Thymus (tissue), 11 donors: ENCODE data around the gene SATB1. TPM values are rescaled to one million over a fixed set of nuclear protein-coding genes. Genes with fewer than 3 reads are reported as not detected.
A peak's percentile ranks its signal among the peaks of the same experiment; 100 is the strongest.
"Not testable (repeated sequence)": the region's sequence is repeated elsewhere in the genome, so short reads cannot be mapped to it uniquely, and the experiment has no call there.

Experiments
- DNase-seq, 9 donors: peaks; one replicate each; pipeline ENCODE4 v3.0.0-alpha.2; 2013; ENCODE audit warnings: low spot score in 9 of 9, low read depth in 6 of 9, missing footprints in 1 of 9
- H3K27ac ChIP-seq, 2 donors: one replicate each; pipeline ENCODE4 v1.5.1; 2013; ENCODE audit warnings: control low read depth in 1 of 2, low read depth in 1 of 2, low read length in 1 of 2, mild to moderate bottlenecking in 1 of 2, moderate library complexity in 1 of 2
- H3K27me3 ChIP-seq, 2 donors: one replicate each; pipeline ENCODE4 v1.5.1; 2013; ENCODE audit warnings: low read length in 1 of 2; ENCODE audit not compliant: control insufficient read depth in 2 of 2, insufficient read depth in 1 of 2
- H3K36me3 ChIP-seq, 2 donors: one replicate each; pipeline ENCODE4 v1.5.1; 2013; ENCODE audit warnings: low read length in 1 of 2, mild to moderate bottlenecking in 1 of 2, moderate library complexity in 1 of 2; ENCODE audit not compliant: control insufficient read depth in 2 of 2, insufficient read depth in 2 of 2
- H3K4me1 ChIP-seq, 2 donors: one replicate each; pipeline ENCODE4 v1.5.1; 2013; ENCODE audit warnings: low read length in 2 of 2; ENCODE audit not compliant: control insufficient read depth in 2 of 2, insufficient read depth in 2 of 2
- H3K4me3 ChIP-seq, 2 donors: one replicate each; pipeline ENCODE4 v1.5.1; 2013; ENCODE audit warnings: low read length in 2 of 2, control low read depth in 1 of 2, mild to moderate bottlenecking in 1 of 2
- H3K9me3 ChIP-seq, 2 donors: one replicate each; pipeline ENCODE4 v1.5.1; 2013; ENCODE audit warnings: low read length in 1 of 2, mild to moderate bottlenecking in 1 of 2; ENCODE audit not compliant: control insufficient read depth in 2 of 2, insufficient read depth in 1 of 2
- WGBS: extraction: QIAGEN DNeasy Blood & Tissue Kit; methylation state at CpG from one replicate; pipeline ENCODE4 v1.1.7; 2013; 5-methylcytosine and 5-hydroxymethylcytosine counted together
- polyA plus RNA-seq: library from polyadenylated mRNA; stranded (reverse); fragments of 200-250 nt; gene quantifications from one replicate; pipeline ENCODE4 v1.2.3, GENCODE V29; 2013
- total RNA-seq: library from RNA; stranded (reverse); fragments of 120-200 nt; gene quantifications from one replicate; pipeline ENCODE4 v1.2.4, GENCODE V29; 2013
- donor health status: healthy.

The SATB1 gene
- total and polyA plus RNA-seq, 2 donors: 172 to 459 TPM

GRCh38 chr3:18344306-18345014 is 80.7 kb downstream of the SATB1 start:
- H3K4me3 ChIP-seq: no peak overlapping the region
- 82% methylated on average over 4 of the region's 4 CpGs for WGBS
- no peaks in the 10 kb centered on the region for H3K4me1 ChIP-seq
- no peaks in the 10 kb centered on the region for H3K9me3 ChIP-seq
- DNase-seq: no peak
- H3K27ac ChIP-seq: no peak overlapping the region
- peaks cover 8 to 16% of the 10 kb centered on the region in 2 donors for H3K36me3 ChIP-seq
- no peaks in the 10 kb centered on the region for H3K27me3 ChIP-seq

DNA sequence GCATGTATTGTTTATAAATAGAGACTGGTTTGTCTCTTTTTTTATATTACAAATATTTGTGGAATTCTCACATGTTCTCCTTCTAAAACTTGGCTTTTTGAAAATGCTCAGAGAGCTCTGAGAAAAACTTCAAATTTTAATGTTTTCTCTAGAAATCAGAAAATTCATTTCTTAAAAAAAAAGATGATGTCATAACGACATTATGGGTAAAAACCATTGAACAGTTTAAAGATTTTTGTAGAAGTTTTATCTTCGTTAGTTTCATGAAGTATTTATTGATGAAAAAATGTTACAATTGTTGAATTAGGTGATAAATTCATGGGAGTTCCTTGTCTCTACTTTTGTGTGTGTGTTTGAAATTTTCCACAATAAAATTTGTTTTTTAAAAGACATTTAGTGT is 81.3 kb downstream of the SATB1 start:
- no peaks in the 10 kb centered on the region for H3K27me3 ChIP-seq
- H3K27ac ChIP-seq: no peak overlapping the region
- H3K36me3 ChIP-seq: peaks cover 1 to 10% of the 10 kb centered on the region in 2 donors
- H3K9me3 ChIP-seq: no peaks in the 10 kb centered on the region
- no peak overlapping the region for H3K4me3 ChIP-seq
- 97% methylated on average over 2 of the region's 2 CpGs for WGBS
- H3K4me1 ChIP-seq: no peaks in the 10 kb centered on the region
- DNase-seq: no peak

GRCh38 chr3:18338827-18339514 is 86.2 kb downstream of the SATB1 start:
- H3K4me1 ChIP-seq: no peaks in the 10 kb centered on the region
- H3K27me3 ChIP-seq: no peaks in the 10 kb centered on the region
- 98% methylated on average over 11 of the region's 11 CpGs for WGBS
- no peak overlapping the region for H3K4me3 ChIP-seq
- H3K36me3 ChIP-seq: no peaks in the 10 kb centered on the region
- H3K27ac ChIP-seq: no peak overlapping the region
- DNase-seq: no peak
- no peaks in the 10 kb centered on the region for H3K9me3 ChIP-seq

DNA sequence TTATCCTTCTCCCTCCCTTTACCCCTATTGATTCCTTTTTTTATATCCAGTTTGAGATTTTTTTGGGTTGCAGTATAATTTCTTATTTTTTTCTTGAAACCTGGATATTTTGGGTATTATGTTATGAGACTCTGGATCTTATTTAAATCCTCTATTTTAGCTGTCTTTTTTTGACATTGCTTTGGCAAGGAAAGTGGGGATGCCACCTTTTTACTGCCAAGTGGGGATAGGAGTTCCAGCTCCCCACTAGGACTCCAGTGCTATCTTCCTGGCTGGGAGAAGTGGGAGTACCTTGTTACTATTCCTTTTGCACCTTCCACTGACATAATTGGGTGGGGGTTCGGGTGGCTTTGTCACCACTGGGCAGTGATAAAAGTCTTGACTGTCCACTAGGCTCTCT is 87.9 kb downstream of the SATB1 start:
- H3K27me3 ChIP-seq: no peaks in the 10 kb centered on the region
- no peaks in the 10 kb centered on the region for H3K36me3 ChIP-seq
- no peak for DNase-seq
- no peaks in the 10 kb centered on the region for H3K4me1 ChIP-seq
- H3K27ac ChIP-seq: no peak overlapping the region
- H3K4me3 ChIP-seq: no peak overlapping the region
- 100% methylated on average over 1 of the region's 1 CpG for WGBS
- H3K9me3 ChIP-seq: no peaks in the 10 kb centered on the region

DNA sequence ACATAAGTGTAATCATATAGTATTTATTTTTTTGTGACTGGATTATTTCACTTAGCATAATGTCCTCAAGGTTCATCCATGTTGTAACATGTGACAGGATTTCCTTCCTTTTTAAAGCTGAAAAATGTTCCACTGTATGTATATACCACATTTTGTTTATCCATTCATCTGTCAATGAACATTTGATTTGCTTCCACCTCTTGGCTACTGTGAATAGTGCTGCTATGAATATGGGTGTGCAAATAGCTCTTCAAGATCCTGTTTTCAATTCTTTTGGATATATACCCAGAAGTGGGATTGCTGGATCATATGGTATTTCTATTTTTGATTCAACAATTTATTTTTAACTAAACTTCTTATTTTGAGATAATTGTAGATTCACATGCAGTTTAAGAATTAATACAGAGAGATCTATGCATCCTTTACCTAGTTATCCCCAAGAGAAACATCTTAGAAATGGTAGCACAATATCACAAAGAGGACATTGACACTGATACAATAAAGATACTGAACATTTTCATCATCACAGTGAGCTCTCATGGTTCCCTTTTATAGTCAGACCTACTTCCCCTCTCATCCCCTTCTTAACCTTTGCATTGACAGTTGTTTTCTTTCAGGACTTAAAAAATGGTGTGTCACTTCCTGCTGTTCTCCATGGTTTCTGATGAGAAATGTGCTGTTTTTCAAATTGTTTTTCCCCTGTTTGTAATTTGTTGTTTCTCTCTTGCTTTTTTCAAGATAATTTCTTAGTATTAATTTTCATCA is 90.1 kb downstream of the SATB1 start:
- Histone ChIP-seq H3K4me1 (no peaks in the 10 kb centered on the region), H3K27ac (no peak overlapping the region), H3K9me3 (no peaks in the 10 kb centered on the region), H3K4me3 (no peak overlapping the region), H3K27me3 (no peaks in the 10 kb centered on the region), H3K36me3 (no peaks in the 10 kb centered on the region)
- peak in 4 of 9 donors; percentile 12 to 42 (median 18) for DNase-seq

- H3K4me1 ChIP-seq, H3K36me3 ChIP-seq, H3K9me3 ChIP-seq, H3K27me3 ChIP-seq, H3K27ac ChIP-seq, DNase-seq, H3K4me3 ChIP-seq: not testable (repeated sequence)
- 93% methylated on average over 23 of the region's 25 CpGs for WGBS
Measured at GRCh38 chr3:18330772-18331441, 94.2 kb downstream of the SATB1 start.

- WGBS: 61% methylated on average over 5 of the region's 5 CpGs
- Histone ChIP-seq H3K27ac (no peak overlapping the region), H3K36me3 (no peaks in the 10 kb centered on the region), H3K27me3 (no peaks in the 10 kb centered on the region), H3K9me3 (no peaks in the 10 kb centered on the region), H3K4me1 (no peaks in the 10 kb centered on the region), H3K4me3 (no peak overlapping the region)
- DNase-seq: no peak
Measured at GRCh38 chr3:18308096-18308650, 117.0 kb downstream of the SATB1 start.

- no peak for DNase-seq
- WGBS: 98% methylated on average over 1 of the region's 1 CpG
- no peak overlapping the region for H3K27ac ChIP-seq
- no peaks in the 10 kb centered on the region for H3K9me3 ChIP-seq
- H3K36me3 ChIP-seq: no peaks in the 10 kb centered on the region
- no peaks in the 10 kb centered on the region for H3K4me1 ChIP-seq
- no peaks in the 10 kb centered on the region for H3K27me3 ChIP-seq
- H3K4me3 ChIP-seq: no peak overlapping the region
Measured at GRCh38 chr3:18307529-18307928, 117.6 kb downstream of the SATB1 start.
